ENCODE data around the gene SMAP1.
"Not testable (repeated sequence)": the region's sequence is repeated elsewhere in the genome, so short reads cannot be mapped to it uniquely, and the experiment has no call there.

Gene SMAP1

DNA sequence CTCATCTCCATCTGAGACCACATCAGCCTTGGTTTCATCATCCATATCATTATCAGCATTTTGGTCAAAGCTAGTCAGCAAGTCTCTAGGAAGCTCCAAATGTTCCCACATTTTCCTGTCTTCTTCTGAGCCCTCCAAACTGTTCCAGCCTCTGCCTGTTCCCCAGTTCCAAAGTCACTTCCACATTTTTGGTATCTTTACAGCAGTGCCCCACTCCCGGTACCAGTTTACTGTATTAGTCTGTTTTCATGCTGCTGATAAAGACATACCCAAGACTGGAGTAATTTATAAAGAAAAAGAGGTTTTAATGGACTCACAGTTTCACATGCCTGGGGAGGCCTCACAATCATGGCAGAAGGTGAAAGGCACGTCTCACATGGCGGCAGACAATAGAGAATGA, 74.8 kb downstream of the SMAP1 start:
- not testable (repeated sequence) for DNase-seq (ENCODE audit: low read depth)

DNA sequence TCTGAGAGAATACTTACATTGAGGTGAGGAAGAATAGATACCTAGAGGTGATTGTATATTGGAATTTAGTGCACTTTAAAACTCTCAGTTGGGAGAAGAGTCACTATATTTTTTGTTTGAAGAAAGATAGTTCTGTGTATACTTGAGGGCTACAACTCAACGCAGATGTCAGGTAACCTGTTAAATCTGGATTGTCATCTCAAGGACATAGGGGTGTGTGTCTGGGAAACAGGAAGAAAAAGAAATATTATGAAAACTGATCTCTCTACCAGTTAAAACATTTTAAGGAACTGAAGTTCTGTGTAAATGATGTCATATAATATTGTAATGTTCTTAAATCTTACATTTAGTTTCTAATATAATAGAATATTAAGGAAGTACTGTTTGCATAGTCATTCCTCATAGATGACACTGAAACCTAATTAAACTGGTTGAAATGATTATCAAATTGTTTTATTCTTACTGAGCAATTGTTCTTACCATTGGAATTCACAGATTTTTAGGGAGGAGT, 86.2 kb downstream of the SMAP1 start:
- DNase-seq (ENCODE audit: low read depth), result no peak

DNA sequence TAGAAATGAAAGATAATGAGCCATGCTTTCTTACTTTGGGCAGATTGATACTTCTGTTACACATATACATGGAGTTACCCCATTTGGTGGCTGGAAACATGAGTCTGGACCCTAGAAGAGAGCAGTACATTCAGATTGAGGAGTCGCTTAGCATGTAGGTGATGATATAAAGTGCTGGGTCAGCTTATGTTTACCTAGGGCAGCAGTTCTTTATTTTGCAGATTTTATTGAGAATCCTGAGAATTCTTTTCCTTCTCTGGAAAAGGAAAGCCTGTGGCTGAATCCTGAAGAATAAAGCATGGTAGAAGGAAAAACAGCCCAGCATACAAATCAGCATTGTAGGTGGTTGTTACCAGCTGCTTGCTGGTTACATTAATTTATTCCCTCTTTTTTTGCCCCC, 91.2 kb downstream of the SMAP1 start:
- DNase-seq (ENCODE audit: low read depth), result no peak

DNA sequence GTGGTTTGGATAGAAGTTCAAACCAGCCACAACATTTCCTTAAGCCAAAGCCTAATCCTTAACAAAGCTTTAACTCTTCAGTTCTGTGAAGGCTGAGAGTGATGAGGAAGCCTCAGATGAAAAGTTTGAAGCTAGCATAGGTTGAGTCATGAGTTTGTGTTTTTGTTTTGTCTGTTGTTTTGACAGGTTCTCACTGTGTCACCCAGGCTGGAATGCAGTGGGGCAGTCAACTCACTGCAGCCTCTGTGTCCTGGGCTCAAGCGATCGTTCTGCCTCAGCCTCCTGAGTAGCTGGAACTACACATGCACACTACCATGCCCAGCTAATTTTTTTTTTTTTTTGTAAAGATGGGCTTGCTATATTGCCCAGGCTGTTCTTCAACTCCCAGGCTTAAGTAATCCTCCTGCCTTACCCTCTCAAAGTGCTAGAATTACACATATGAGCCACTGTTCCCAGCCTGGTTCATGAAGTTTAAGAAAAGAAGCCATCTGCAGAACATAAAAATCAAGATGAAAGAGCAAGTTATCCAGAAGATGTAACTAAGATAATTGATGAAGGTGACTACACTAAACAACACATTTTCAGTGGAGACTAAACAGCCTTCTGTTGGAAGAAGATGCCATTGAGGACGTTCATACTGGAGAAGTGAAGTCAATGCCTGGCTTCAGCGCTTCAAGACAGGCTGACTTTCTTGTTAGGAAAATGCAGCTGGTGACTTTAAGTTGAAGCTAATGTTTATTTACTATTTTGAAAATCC, 96.2 kb downstream of the SMAP1 start:
- DNase-seq (ENCODE audit: low read depth), result no peak

DNA sequence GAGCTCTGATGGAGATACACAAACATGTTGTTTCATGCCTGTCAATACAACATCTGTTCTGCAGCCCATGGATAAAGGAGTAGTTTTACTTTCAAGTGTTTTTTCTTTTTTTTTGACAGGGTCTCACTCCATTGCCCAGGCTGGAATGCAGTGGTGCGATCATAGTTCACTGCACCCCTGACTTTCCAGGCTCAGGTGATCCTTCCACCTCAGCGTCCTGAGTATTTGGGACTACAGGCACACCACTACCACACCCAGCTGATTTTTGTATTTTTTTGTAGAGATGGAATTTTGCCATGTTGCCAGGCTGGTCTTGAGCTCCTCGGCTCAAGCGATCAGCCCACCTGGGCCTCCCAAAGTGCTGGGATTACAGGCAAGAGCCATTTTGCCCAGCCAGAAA, 97.0 kb downstream of the SMAP1 start:
- no peak for DNase-seq (ENCODE audit: low read depth)

DNA sequence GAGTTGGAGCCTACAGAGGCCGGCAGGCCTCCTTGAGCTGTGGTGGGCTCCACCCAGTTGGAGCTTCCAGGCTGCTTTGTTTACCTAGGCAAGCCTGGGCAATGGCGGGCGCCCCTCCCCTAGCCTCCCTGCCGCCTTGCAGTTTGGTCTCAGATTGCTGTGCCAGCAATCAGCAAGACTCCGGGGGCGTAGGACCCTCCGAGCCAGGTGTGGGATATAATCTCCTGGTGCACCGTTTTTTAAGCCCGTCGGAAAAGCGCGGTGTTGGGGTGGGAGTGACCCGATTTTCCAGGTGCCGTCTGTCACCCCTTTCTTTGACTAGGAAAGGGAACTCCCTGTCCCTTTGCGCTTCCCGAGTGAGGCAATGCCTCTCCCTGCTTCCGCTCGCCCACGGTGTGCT, 103.7 kb downstream of the SMAP1 start:
- not testable (repeated sequence) for DNase-seq (ENCODE audit: low read depth)

DNA sequence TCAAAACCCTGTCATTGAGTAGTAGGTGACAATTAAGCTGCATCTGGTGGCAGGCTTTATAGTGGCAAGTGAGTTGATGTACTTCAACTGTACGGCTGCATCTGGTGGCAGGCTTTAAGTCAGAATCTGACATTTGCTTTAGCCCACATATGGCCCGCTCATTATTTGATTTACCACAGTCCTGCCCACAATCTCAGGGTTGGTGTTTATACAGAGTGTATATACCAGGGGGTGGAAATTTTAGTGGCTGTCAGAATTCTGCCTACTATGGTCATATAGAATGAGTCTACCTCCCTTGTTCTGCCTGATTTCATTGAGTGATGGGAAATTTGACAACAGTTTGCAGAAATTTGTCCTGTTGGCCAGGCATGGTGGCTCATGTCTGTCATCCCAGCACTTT, 112.3 kb downstream of the SMAP1 start:
- DNase-seq (ENCODE audit: low read depth), result no peak

DNA sequence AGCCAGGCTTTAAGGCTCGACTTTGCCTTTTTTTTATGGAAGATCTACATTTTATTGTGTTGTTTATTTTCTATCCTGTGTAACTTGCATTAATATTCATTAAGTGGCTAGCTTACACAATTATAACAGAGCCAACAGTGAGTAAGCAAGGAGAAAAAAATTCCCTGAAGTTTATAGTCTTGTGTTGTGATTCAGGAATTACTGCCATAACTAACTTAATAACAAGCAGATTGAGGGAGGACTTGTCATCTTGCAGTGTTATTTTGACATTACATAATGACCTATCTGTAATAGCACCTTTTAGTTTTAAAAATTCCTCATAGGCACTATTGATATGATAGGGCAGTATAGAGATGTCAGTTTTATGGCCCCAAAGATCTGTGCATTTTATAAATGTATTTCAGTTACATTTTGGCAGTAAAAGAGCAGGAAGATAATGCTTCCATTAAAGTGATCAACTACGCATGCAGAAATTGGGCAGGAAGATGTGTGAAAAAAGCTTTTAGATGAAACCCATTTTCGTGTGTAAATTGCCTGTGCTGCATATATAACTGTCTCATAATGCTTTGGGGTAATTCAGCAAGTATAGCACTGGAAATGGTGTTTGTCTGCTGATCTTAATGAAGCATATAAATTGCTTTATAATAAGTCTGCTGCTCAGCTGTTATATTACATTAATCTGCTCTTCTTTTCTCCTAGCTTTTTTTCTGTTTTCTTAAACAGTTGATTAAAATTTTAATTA, 123.0 kb downstream of the SMAP1 start:
- no peak for DNase-seq (ENCODE audit: low read depth)

DNA sequence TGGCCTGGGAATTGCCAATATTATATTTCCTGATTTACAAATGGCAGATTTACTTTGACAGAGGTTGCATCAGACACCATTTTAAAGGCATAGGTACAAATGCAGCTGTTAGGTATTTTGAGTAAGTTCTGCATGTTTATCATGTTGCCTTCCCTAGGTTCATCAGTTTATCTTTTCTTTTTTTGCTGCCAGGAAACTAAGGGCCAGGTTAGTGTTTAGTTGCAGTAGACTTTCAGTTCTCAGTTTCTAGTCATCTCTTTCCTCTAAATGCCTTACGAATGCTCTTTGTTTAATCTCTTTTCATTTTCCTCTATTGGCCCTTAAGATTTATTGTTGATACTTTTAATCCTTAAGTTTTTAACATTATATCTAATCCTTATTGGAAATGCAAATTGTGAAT, 129.9 kb downstream of the SMAP1 start:
- DNase-seq (ENCODE audit: low read depth), result no peak

DNA sequence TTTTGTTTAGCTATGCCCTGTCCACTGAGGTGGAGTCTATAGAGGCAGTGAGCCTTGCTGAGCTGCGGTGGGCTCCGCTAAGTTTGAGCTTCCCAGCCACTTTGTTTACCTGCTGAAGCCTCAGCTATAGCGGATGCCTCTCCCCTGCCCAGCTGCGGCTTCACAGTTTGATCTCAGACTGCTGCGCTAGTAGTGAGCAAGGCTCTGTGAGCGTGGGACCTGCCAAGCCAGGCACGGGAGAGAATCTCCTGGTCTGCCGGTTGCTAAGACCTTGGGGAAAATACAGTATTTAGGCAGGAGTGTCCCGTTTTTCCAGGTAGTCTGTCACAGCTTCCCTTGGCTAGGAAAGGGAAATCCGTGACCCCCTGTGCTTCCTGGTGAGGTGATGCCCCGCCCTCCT, 138.4 kb downstream of the SMAP1 start:
- no peak for DNase-seq (ENCODE audit: low read depth)

DNA sequence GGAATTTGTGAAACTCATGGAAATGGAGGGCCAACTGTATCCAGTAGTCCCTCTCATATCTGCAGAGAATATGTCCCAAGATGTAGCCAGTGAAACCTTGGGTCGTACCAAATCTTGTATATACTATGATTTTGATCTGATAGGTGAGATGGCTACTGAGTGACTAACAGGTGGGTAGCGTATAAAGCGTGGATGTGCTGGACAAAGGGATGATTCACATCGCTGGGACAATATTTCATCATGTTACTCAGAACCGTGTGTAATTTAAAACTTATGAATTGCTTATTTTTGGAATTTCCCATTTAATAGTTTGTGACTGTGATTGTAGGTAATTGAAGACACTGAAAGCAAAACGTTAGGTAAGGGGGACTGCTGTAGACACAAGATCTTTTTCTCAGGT, 144.1 kb downstream of the SMAP1 start:
- DNase-seq (ENCODE audit: low read depth), result no peak

DNA sequence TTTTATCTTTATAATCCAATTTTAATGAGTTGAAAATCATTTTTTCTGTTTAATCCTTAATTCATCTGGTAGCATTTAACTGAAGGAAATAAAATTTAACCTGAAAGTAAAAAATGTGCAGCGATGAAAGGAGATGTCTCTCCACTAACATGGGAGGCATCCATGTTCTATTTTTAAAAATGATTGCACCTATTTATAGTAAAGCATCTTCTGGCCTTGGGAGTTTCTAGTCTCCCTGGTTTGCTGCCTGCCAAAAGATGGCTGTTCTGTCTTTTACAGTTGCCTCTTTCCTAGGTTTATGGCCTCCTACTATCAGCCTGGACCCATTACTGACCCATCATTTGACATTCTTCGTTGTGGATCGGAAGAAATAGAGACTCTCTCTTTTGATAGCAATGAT, 146.2 kb downstream of the SMAP1 start:
- DNase-seq (ENCODE audit: low read depth), result no peak

DNA sequence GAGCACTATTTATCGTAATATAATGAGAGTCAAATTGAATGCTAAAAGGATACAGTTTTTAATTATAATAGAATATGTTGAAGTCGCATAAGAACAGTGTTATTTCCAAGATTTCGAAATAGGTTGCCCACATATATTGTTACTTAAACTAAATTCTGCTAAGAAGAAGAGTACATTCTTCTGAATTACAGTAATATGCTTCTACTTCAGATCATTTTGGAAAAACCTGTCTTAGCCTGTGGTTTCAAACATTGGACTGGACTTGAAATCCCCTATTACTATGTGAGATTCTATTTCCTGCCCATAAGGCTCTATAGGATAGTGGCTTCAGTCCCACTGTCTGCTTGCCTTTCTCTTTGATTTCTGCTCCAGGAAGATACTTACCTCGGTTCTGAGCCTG, 152.0 kb downstream of the SMAP1 start:
- no peak for DNase-seq (ENCODE audit: low read depth)

DNA sequence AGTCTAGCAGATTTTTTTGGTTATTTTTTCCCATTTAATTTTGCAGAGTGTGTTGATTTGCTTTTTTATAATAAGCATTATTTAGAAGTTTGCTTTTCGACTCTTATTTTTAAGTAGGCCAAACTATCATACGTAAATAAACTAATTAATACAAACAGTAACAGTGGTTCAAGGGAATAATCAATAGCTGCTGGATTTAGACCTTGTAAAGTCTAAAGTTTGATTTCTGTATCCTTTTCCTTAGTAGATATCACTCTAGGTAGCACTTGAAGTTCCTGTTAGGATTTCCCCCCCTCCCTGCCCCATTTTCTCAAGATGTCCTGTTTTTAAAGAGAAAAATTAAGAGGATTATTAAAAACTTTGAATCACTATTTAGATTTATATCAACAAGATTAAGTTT, 153.1 kb downstream of the SMAP1 start:
- no peak for DNase-seq (ENCODE audit: low read depth)

DNA sequence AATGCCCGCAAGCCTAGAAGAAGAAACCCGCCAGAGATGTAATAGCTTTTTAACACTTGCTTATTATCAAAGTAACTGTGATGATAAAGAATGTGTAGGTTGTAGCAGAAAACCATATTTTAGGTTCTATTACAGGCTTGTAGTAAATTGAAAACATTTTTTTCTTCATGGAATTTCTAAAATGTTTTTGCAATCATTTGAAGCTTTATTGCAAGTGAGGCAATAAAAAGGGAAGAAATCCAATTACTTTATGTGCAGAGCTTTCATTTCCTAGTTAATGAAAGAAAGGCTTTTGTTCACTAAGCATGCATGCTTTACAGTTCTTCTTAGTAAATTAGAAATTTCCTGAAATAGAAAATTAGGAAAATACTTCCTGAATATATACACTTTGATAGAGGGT, 154.1 kb downstream of the SMAP1 start:
- DNase-seq (ENCODE audit: low read depth), result no peak

DNA sequence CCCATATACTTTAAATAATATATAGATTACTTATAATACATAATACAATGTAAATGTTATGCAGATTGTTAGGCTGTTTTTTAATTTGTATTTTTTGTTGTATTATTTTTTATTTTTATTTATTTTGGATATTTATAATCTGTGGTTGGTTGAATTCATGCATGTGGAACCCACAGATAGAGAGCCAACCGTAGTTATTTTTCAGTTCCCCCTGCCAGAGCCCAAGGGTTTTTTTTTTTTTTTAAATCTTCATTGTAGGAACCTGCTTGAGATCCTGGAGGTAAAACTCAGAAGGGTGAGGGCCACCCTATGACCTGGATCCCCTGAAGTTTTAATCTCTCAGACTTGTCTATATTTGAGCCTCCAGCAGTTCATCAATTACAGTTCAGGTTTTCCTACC, 156.0 kb downstream of the SMAP1 start:
- DNase-seq (ENCODE audit: low read depth), result no peak

DNA sequence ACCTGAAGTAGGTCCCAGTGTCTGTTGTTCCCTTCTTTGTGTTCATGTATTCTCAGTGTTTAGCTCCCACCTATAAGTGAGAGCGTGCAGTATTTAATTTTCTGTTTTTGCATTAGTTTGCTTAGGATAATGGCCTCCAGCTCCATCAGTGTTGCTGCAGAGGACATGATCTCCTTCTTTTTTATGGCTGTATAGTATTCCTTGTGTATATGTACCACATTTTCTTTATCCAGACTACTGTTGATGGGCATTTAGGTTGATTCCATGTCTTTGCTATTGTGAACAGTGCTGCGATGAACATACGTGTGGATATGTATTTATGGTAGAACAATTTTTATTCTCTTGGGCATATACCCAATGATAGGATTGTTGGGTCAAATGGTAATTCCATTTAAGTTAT, 163.7 kb downstream of the SMAP1 start:
- DNase-seq (ENCODE audit: low read depth), result no peak

DNA sequence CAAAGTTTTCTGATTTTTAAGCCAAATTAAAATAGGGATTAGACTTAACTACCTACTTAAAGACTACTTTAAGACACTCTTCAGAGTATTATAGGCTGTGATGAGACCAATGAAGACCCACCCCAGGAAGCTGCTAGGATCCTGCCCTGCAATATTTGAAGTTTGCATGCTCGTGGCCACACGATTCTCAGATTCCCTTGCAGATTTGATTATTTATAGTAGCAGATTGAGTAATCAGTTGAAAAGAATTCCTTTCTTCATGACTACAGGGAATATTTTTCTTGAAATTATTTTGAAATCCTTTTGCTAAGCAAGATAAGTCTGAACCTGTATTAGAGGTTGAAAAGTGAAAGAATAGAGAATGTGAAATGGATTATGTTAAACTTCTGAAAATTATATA, 166.8 kb downstream of the SMAP1 start:
- DNase-seq (ENCODE audit: low read depth), result no peak

DNA sequence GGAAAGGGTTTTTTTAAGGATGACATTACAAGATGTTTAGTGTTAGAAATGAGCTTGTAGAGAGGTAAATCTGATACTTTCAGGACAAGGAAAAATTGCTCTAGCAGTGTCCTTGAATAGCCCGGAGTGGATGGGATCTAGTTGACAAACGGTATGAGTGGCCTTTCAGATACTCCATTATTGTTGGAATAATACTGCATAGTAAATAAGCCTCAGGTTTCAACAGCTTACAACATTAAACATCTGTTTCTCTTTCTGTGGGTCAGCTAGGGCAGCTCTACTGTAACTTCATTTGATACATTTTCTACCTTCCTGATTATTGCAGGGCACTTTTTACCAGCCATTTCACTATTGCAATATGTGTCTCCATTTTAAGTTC, 171.2 kb downstream of the SMAP1 start:
- no peak for DNase-seq (ENCODE audit: low read depth)

DNA sequence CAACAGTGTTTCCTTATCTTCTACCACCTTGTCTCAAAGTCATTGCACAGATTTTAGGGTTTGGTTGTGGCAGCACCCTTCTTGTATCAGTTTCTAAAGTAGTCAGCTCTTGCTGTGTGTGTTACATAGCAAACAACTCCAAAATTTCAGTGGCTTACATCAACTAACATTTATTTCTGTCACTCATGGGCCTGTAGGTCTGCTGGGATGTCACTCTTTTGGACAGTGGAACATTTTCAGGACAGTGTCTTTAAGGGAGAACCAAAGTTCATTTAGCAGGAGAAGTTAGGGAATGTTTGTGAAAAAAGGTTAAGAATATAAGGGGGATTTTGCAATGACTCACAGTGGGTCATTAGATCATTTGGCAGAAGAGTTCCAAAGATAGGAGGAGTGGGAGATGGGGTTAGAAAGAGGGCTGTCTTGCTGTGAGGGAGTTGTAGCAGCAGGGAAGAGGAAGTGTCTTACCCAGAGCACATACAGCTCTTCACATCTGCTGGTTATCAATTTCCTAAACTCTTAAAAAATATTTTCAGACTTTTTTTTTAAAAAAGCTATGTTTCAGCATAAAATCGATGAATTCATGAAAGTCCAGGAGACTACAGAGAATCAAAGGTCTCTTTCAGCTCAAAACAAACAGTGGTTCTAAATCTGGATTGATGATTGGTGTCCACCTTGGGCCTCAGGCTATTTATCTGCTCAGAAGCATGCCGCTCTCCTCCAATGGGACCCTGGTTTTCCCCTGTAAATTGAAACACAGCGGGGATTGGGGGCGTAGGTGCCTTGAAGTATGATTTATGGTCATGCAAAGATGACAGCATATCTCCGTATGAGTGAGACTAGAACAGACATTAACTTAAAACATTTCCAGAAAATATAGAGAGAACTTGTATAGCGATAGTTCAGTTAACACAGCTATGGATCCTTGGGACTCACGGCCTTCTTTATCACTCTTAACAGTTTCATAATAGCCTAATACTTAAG, 171.9 kb downstream of the SMAP1 start:
- no peak for DNase-seq (ENCODE audit: low read depth)

DNA sequence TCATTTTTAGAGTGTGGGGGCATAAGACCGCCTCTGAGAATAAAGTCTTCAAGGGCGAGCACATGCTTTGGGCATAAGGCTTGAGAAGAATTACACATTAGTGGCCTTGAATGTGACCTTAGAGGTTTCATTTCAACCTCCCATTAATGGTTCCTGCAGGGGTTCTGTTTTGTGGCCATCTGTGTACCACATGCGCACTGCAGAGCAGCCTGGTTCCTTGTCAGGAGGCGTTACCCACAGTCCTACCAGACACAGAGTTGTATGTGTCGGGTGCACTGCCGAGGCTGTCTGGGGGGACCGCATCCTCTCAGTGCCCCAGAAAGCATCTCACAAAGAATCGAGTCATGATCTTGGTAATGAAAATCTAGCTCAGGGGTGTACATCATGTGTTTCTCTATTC, 173.4 kb downstream of the SMAP1 start:
- no peak for DNase-seq (ENCODE audit: low read depth)

DNA sequence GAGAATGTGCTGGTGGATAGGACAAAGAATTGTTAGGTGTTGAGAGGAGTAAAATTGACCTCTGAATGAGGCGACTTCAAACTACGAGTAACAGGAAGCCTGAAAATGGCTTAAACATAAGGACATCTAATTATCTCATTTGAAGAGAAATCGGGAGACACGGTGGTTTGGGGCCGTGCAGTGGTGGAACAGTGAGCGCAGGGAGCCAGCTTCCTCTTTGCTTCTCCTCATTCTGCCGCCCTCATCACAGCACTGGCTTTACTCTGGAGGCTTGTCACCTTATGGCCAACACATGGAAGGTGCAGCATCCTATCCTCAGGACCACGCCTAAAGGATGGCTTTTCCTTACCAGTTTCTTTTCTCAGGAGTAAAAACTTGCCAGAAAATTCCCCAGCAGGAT, 174.9 kb downstream of the SMAP1 start:
- DNase-seq (ENCODE audit: low read depth), result no peak

All from T follicular helper cell (primary cell).